ENCODE results near the gene ZYG11A. TPM values are rescaled to one million over a fixed set of nuclear protein-coding genes. Genes with fewer than 3 reads are reported as not detected.

The ZYG11A gene
- total RNA-seq, 1 donor from 2014 or later = 0.30 TPM

- no peak for DNase-seq (ENCODE audit: low read depth)
- peaks cover 2% of the 10 kb centered on the region for H3K27me3 ChIP-seq (ENCODE audit: insufficient read depth, low read length)
Observed at GRCh38 chr1:52920791-52921291, 78.3 kb downstream of the ZYG11A start.

GRCh38 chr1:52925571-52926005 lies 83.0 kb downstream of the ZYG11A start:
- Histone ChIP-seq H3K9ac (ENCODE audit: low read length) (no peak overlapping the region), H3K36me3 (ENCODE audit: insufficient read depth, low read length) (no peaks in the 10 kb centered on the region), H3K27me3 (ENCODE audit: insufficient read depth, low read length) (peaks cover 2% of the 10 kb centered on the region), H3K4me3 (ENCODE audit: insufficient read depth, low read depth, low read length) (no peak overlapping the region), H3K4me2 (ENCODE audit: low read length) (peak overlapping the region; percentile 21), H2AFZ (ENCODE audit: low read depth, low read length) (no peak overlapping the region), H3K4me1 (ENCODE audit: insufficient read depth, low read length) (no peaks in the 10 kb centered on the region), H3K9me3 (ENCODE audit: insufficient read depth, low read depth, low read length) (no peaks in the 10 kb centered on the region), H3K27ac (ENCODE audit: low read depth, low read length) (no peak overlapping the region), H4K20me1 (ENCODE audit: insufficient read depth, low read length) (no peaks in the 10 kb centered on the region), H3K79me2 (ENCODE audit: insufficient read depth, low read length) (no peaks in the 10 kb centered on the region)
- no peak for DNase-seq (ENCODE audit: low read depth)
- no peak for FAIRE-seq
- Mint-ChIP-seq H3K9me3 (ENCODE audit: unreplicated experiment) (no peaks in the 10 kb centered on the region), H3K4me1 (ENCODE audit: low read depth, unreplicated experiment) (no peaks in the 10 kb centered on the region), H3K36me3 (ENCODE audit: low read depth, unreplicated experiment) (peaks cover 1% of the 10 kb centered on the region), H3K4me3 (ENCODE audit: unreplicated experiment) (no peak overlapping the region), H3K27ac (ENCODE audit: unreplicated experiment) (no peak overlapping the region), H3K27me3 (ENCODE audit: low read depth, unreplicated experiment) (peaks cover 36% of the 10 kb centered on the region)
- TF ChIP-seq EZH2 (IDR thresholded peaks at IDR 0.05; ENCODE audit: insufficient read depth, low read length) (no peak), CTCF (IDR thresholded peaks at IDR 0.05; ENCODE audit: insufficient read depth, low read depth, low read length) (no peak)

More at GRCh38 chr1:52920791-52921291, 78.3 kb downstream of the ZYG11A start:
- H3K4me1 ChIP-seq (ENCODE audit: insufficient read depth, low read length) = no peaks in the 10 kb centered on the region
- TF ChIP-seq CTCF (IDR thresholded peaks at IDR 0.05; ENCODE audit: insufficient read depth, low read depth, low read length) = no peak
- TF ChIP-seq EZH2 (IDR thresholded peaks at IDR 0.05; ENCODE audit: insufficient read depth, low read length) = no peak
- H3K27ac ChIP-seq (ENCODE audit: low read depth, low read length) = no peak overlapping the region
- peak overlapping the region; percentile 85 for H3K4me2 ChIP-seq (ENCODE audit: low read length)
- peaks cover 35% of the 10 kb centered on the region for H3K27me3 Mint-ChIP-seq (ENCODE audit: low read depth, unreplicated experiment)
- FAIRE-seq = no peak
- H3K36me3 Mint-ChIP-seq (ENCODE audit: low read depth, unreplicated experiment) = peaks cover 2% of the 10 kb centered on the region
- H2AFZ ChIP-seq (ENCODE audit: low read depth, low read length) = peak overlapping the region; percentile 98
- H3K4me3 Mint-ChIP-seq (ENCODE audit: unreplicated experiment) = peak overlapping the region; percentile 34
- no peaks in the 10 kb centered on the region for H3K36me3 ChIP-seq (ENCODE audit: insufficient read depth, low read length)
- peak overlapping the region; percentile 48 for H3K4me3 ChIP-seq (ENCODE audit: insufficient read depth, low read depth, low read length)
- H3K9me3 Mint-ChIP-seq (ENCODE audit: unreplicated experiment) = peaks cover 5% of the 10 kb centered on the region
- no peak overlapping the region for H3K27ac Mint-ChIP-seq (ENCODE audit: unreplicated experiment)
- H3K9me3 ChIP-seq (ENCODE audit: insufficient read depth, low read depth, low read length) = no peaks in the 10 kb centered on the region
- no peaks in the 10 kb centered on the region for H3K79me2 ChIP-seq (ENCODE audit: insufficient read depth, low read length)
- H3K9ac ChIP-seq (ENCODE audit: low read length) = peak overlapping the region; percentile 57
- H3K4me1 Mint-ChIP-seq (ENCODE audit: low read depth, unreplicated experiment) = no peaks in the 10 kb centered on the region
- no peaks in the 10 kb centered on the region for H4K20me1 ChIP-seq (ENCODE audit: insufficient read depth, low read length)

- no peaks in the 10 kb centered on the region for H3K79me2 ChIP-seq (ENCODE audit: insufficient read depth, low read length)
- no peaks in the 10 kb centered on the region for H4K20me1 ChIP-seq (ENCODE audit: insufficient read depth, low read length)
- Mint-ChIP-seq H3K27me3 (ENCODE audit: low read depth, unreplicated experiment) (peaks cover 32% of the 10 kb centered on the region), H3K9me3 (ENCODE audit: unreplicated experiment) (no peaks in the 10 kb centered on the region), H3K4me1 (ENCODE audit: low read depth, unreplicated experiment) (no peaks in the 10 kb centered on the region), H3K4me3 (ENCODE audit: unreplicated experiment) (peak overlapping the region; percentile 95), H3K27ac (ENCODE audit: unreplicated experiment) (no peak overlapping the region), H3K36me3 (ENCODE audit: low read depth, unreplicated experiment) (peaks cover 1% of the 10 kb centered on the region)
- H3K4me1 ChIP-seq (ENCODE audit: insufficient read depth, low read length) = no peaks in the 10 kb centered on the region
- no peaks in the 10 kb centered on the region for H3K9me3 ChIP-seq (ENCODE audit: insufficient read depth, low read depth, low read length)
- no peak for DNase-seq (ENCODE audit: low read depth)
- H3K27ac ChIP-seq (ENCODE audit: low read depth, low read length) = no peak overlapping the region
- no peak for FAIRE-seq
- H3K27me3 ChIP-seq (ENCODE audit: insufficient read depth, low read length) = no peaks in the 10 kb centered on the region
- H2AFZ ChIP-seq (ENCODE audit: low read depth, low read length) = peak overlapping the region; percentile 99
- TF ChIP-seq CTCF (IDR thresholded peaks at IDR 0.05; ENCODE audit: insufficient read depth, low read depth, low read length) = no peak
- TF ChIP-seq EZH2 (IDR thresholded peaks at IDR 0.05; ENCODE audit: insufficient read depth, low read length) = no peak
- no peaks in the 10 kb centered on the region for H3K36me3 ChIP-seq (ENCODE audit: insufficient read depth, low read length)
- H3K9ac ChIP-seq (ENCODE audit: low read length) = peak overlapping the region; percentile 80
- peak overlapping the region; percentile 89 for H3K4me2 ChIP-seq (ENCODE audit: low read length)
- H3K4me3 ChIP-seq (ENCODE audit: insufficient read depth, low read depth, low read length) = peak overlapping the region; percentile 62
Observed at GRCh38 chr1:52926864-52927211, 84.3 kb downstream of the ZYG11A start.

Measured in astrocyte (in vitro differentiated cells and primary cell).